Activated T-cell treated with anti-CD3 and anti-CD28 coated beads for 24 hours (primary cell): Measurements from ENCODE around the gene CCDC59.

ENCODE experiments used
- DNase-seq: peaks from one replicate; pipeline ENCODE4 v3.0.0-alpha.2; 2020; ENCODE audit warnings: low read depth

CCDC59 gene

DNA sequence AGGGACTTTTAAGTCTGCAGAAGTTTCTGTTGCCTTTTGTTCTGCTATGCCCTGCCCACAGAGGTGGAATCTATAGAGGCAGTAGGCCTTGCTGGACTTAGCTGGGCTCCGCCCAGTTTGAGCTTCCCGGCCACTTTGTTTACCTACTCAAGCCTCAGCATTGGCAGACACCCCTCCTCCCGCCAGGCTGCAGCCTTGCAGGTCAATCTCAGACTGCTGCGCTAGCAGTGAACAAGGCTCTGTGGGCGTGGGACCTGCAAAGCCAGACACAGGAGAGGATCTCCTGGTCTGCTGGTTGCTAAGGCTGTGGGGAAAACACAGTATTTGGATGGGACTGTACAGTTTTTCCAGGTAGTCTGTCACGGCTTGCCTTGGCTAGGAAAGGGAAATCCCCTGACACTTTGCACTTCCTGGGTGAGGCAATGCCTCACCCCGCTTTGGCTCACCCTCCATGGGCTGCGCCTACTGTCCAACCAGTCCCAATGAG lies 43.7 kb downstream of the CCDC59 start:
- no peak for DNase-seq
